ENCODE measurements around the gene MN1. TPM values are rescaled to one million over a fixed set of nuclear protein-coding genes. Genes with fewer than 3 reads are reported as not detected.

The MN1 gene
- total RNA-seq, 1 donor from 2014 or later: 19.0 TPM

GRCh38 chr22:27715106-27715505 lies 86.5 kb downstream of the MN1 start:
- Mint-ChIP-seq H3K27ac (ENCODE audit: unreplicated experiment) (no peak overlapping the region), H3K4me1 (peaks cover 47% of the 10 kb centered on the region), H3K9me3 (no peaks in the 10 kb centered on the region), H3K36me3 (ENCODE audit: low read depth) (no peaks in the 10 kb centered on the region), H3K4me3 (no peak overlapping the region), H3K27me3 (ENCODE audit: low read depth) (no peaks in the 10 kb centered on the region)
- no peak for TF ChIP-seq CTCF (conservative IDR thresholded peaks at IDR 0.05)
- DNase-seq (ENCODE audit: low read depth, low spot score): no peak

GRCh38 chr22:27714068-27714467 lies 87.5 kb downstream of the MN1 start:
- DNase-seq (ENCODE audit: low read depth, low spot score): no peak
- TF ChIP-seq CTCF (conservative IDR thresholded peaks at IDR 0.05): no peak
- Mint-ChIP-seq H3K4me1 (peaks cover 41% of the 10 kb centered on the region), H3K27ac (ENCODE audit: unreplicated experiment) (peak overlapping the region; percentile 64), H3K36me3 (ENCODE audit: low read depth) (no peaks in the 10 kb centered on the region), H3K27me3 (ENCODE audit: low read depth) (no peaks in the 10 kb centered on the region), H3K9me3 (no peaks in the 10 kb centered on the region), H3K4me3 (no peak overlapping the region)

GRCh38 chr22:27713461-27713860 lies 88.1 kb downstream of the MN1 start:
- no peak for TF ChIP-seq CTCF (conservative IDR thresholded peaks at IDR 0.05)
- Mint-ChIP-seq H3K27me3 (ENCODE audit: low read depth) (no peaks in the 10 kb centered on the region), H3K4me3 (no peak overlapping the region), H3K9me3 (no peaks in the 10 kb centered on the region), H3K4me1 (peaks cover 37% of the 10 kb centered on the region), H3K36me3 (ENCODE audit: low read depth) (no peaks in the 10 kb centered on the region), H3K27ac (ENCODE audit: unreplicated experiment) (peak overlapping the region; percentile 60)
- no peak for DNase-seq (ENCODE audit: low read depth, low spot score)

- no peak overlapping the region for H3K4me3 Mint-ChIP-seq
- TF ChIP-seq CTCF (conservative IDR thresholded peaks at IDR 0.05): no peak
- H3K9me3 Mint-ChIP-seq: no peaks in the 10 kb centered on the region
- H3K27me3 Mint-ChIP-seq (ENCODE audit: low read depth): no peaks in the 10 kb centered on the region
- DNase-seq (ENCODE audit: low read depth, low spot score): no peak
- H3K4me1 Mint-ChIP-seq: peaks cover 34% of the 10 kb centered on the region
- H3K27ac Mint-ChIP-seq (ENCODE audit: unreplicated experiment): no peak overlapping the region
- H3K36me3 Mint-ChIP-seq (ENCODE audit: low read depth): no peaks in the 10 kb centered on the region
Observed at GRCh38 chr22:27711756-27712155, 89.8 kb downstream of the MN1 start.

- peaks cover 3% of the 10 kb centered on the region for H3K27me3 Mint-ChIP-seq (ENCODE audit: low read depth)
- no peak overlapping the region for H3K27ac Mint-ChIP-seq (ENCODE audit: unreplicated experiment)
- no peak overlapping the region for H3K4me3 Mint-ChIP-seq
- no peaks in the 10 kb centered on the region for H3K36me3 Mint-ChIP-seq (ENCODE audit: low read depth)
- peaks cover 41% of the 10 kb centered on the region for H3K4me1 Mint-ChIP-seq
- no peak for TF ChIP-seq CTCF (conservative IDR thresholded peaks at IDR 0.05)
- no peaks in the 10 kb centered on the region for H3K9me3 Mint-ChIP-seq
- no peak for DNase-seq (ENCODE audit: low read depth, low spot score)
Observed at GRCh38 chr22:27711012-27711411, 90.5 kb downstream of the MN1 start.
